ENCODE data around the gene RNF123. TPM values are rescaled to one million over a fixed set of nuclear protein-coding genes. Genes with fewer than 3 reads are reported as not detected.

RNF123 gene
- total RNA-seq, 3 donors from 2014 or later (not counting 1 experiment from before 2014, with no cell fraction given) = 48.5 to 58.7 (median 55.6) TPM

DNA sequence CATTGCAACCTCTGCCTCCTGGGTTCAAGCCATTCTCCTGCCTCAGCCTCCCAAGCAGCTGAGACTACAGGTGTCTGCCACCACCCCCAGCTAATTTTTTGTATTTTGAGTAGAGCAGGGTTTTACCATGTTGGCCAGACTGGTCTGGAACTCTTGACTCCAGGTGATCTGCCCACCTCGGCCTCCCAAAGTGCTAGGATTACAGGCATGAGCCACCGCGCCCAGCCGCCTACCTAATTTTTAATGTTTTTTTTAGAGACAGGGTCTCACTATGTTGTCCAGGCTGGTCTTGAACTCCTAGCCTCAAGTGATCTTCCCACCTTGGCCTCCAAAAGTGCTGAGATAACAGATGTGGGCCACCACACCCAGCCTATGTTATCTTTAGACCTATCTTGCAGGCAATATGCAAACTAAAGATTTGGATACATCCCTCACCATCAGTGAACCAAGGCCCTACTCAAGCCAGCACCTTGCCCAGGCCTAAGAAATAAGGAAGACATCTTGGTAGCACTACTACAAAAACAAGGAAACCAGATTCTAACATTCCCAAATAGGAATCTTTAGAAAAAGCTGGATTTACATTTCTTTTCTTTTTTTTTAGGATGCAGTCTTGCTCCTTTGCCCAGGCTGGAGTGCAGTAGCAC, 40.7 kb downstream of the RNF123 start:
- DNase-seq = no peak
- 99% methylated on average over 4 of the region's 4 CpGs for WGBS (ENCODE audit: insufficient coverage)
- Histone ChIP-seq H3K9me3 (ENCODE audit: control insufficient read depth, insufficient read depth, low read length) (no peaks in the 10 kb centered on the region), H3K27ac (ENCODE audit: low read length) (no peak overlapping the region), H3K4me1 (ENCODE audit: control insufficient read depth, insufficient read depth, low read length) (peaks cover 2% of the 10 kb centered on the region), H3K27me3 (ENCODE audit: control insufficient read depth, insufficient read depth, low read length) (no peaks in the 10 kb centered on the region), H3K36me3 (ENCODE audit: control insufficient read depth, insufficient read depth, low read length) (peaks cover 35% of the 10 kb centered on the region), H3K4me3 (ENCODE audit: low read length) (no peak overlapping the region)
- ATAC-seq = no peak
- Mint-ChIP-seq H3K9me3 (no peaks in the 10 kb centered on the region), H3K36me3 (peaks cover 15% of the 10 kb centered on the region), H3K4me3 (no peak overlapping the region), H3K27me3 (ENCODE audit: low read depth in 2 of 2) (no peaks in the 10 kb centered on the region), H3K27ac (no peak overlapping the region), H3K4me1 (no peaks in the 10 kb centered on the region)
- intact Hi-C loops (cut with micrococcal nuclease) = no loop called here
- TF ChIP-seq, protein P1, sequence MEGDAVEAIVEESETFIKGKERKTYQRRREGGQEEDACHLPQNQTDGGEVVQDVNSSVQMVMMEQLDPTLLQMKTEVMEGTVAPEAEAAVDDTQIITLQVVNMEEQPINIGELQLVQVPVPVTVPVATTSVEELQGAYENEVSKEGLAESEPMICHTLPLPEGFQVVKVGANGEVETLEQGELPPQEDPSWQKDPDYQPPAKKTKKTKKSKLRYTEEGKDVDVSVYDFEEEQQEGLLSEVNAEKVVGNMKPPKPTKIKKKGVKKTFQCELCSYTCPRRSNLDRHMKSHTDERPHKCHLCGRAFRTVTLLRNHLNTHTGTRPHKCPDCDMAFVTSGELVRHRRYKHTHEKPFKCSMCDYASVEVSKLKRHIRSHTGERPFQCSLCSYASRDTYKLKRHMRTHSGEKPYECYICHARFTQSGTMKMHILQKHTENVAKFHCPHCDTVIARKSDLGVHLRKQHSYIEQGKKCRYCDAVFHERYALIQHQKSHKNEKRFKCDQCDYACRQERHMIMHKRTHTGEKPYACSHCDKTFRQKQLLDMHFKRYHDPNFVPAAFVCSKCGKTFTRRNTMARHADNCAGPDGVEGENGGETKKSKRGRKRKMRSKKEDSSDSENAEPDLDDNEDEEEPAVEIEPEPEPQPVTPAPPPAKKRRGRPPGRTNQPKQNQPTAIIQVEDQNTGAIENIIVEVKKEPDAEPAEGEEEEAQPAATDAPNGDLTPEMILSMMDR (IDR thresholded peaks at IDR 0.05) = no peak

DNA sequence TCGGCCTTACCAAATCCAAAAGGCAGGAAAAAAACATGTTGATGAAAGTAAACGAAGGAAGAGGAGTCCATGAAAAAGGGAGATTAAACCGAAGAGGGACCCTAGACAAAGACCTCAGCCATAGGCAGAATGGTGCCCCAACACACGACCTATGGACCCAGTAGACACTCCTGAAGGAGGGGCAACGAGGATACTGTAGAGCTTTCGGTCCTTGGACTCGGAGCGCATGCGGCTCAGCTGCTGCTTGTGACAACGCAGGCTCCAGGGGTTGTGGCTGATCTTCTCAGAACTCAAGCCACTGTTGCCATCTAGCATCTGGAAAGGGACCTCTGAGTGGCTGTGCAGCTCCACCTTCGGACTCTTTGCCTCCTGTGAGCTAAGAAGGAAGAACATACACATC, 43.2 kb downstream of the RNF123 start:
- H3K27me3 ChIP-seq (ENCODE audit: control insufficient read depth, insufficient read depth, low read length) = no peaks in the 10 kb centered on the region
- 96% methylated on average over 10 of the region's 11 CpGs for WGBS (ENCODE audit: insufficient coverage)
- ATAC-seq (no peak), DNase-seq (no peak)
- peaks cover 0 to 5% of the 10 kb centered on the region in 2 donors for H3K4me1 Mint-ChIP-seq
- H3K9me3 Mint-ChIP-seq = no peaks in the 10 kb centered on the region
- intact Hi-C loops (cut with micrococcal nuclease) = no loop called here
- H3K27me3 Mint-ChIP-seq (ENCODE audit: low read depth in 2 of 2) = no peaks in the 10 kb centered on the region
- H3K9me3 ChIP-seq (ENCODE audit: control insufficient read depth, insufficient read depth, low read length) = no peaks in the 10 kb centered on the region
- H3K36me3 ChIP-seq (ENCODE audit: control insufficient read depth, insufficient read depth, low read length) = peaks cover 41% of the 10 kb centered on the region
- H3K4me3 ChIP-seq (ENCODE audit: low read length) = no peak overlapping the region
- H3K4me1 ChIP-seq (ENCODE audit: control insufficient read depth, insufficient read depth, low read length) = no peaks in the 10 kb centered on the region
- TF ChIP-seq, protein P1 (IDR thresholded peaks at IDR 0.05) = no peak
- H3K27ac ChIP-seq (ENCODE audit: low read length) = no peak overlapping the region
- no peak overlapping the region for H3K27ac Mint-ChIP-seq
- no peak overlapping the region for H3K4me3 Mint-ChIP-seq
- peaks cover 15% of the 10 kb centered on the region for H3K36me3 Mint-ChIP-seq

DNA sequence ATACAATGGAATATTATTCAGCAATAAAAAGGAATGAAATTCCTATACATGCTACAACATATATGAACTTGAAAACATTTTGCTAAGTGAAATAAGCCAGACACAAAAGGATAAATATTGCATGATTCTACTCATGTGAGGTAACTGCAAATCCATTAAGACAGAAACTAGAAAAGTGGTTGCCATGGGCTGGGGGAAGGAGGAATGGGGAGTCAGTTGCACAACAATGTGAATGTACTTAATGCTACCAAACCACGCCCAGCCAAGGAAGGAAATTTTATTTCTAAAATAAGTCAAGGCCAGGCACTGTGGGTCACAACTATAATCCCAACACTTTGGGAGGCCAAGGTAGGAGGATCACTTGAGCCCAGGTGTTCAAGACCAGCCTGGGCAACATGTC, 44.2 kb downstream of the RNF123 start:
- WGBS (ENCODE audit: insufficient coverage) = 92% methylated on average over 1 of the region's 1 CpG
- H3K36me3 ChIP-seq (ENCODE audit: control insufficient read depth, insufficient read depth, low read length) = peaks cover 44% of the 10 kb centered on the region

More for the DNA sequence above, 44.2 kb downstream of the RNF123 start:
- H3K9me3 ChIP-seq (ENCODE audit: control insufficient read depth, insufficient read depth, low read length) = no peaks in the 10 kb centered on the region
- H3K36me3 Mint-ChIP-seq = peaks cover 15% of the 10 kb centered on the region
- DNase-seq (no peak), ATAC-seq (no peak)
- H3K4me1 Mint-ChIP-seq = peaks cover 0 to 8% of the 10 kb centered on the region in 2 donors
- H3K27ac Mint-ChIP-seq = no peak overlapping the region
- H3K27ac ChIP-seq (ENCODE audit: low read length) = no peak overlapping the region
- TF ChIP-seq, protein P1 (IDR thresholded peaks at IDR 0.05) = no peak
- H3K27me3 ChIP-seq (ENCODE audit: control insufficient read depth, insufficient read depth, low read length) = no peaks in the 10 kb centered on the region
- H3K4me3 ChIP-seq (ENCODE audit: low read length) = no peak overlapping the region
- H3K27me3 Mint-ChIP-seq (ENCODE audit: low read depth in 2 of 2) = no peaks in the 10 kb centered on the region
- intact Hi-C loops (cut with micrococcal nuclease) = no loop called here
- H3K9me3 Mint-ChIP-seq = no peaks in the 10 kb centered on the region
- no peaks in the 10 kb centered on the region for H3K4me1 ChIP-seq (ENCODE audit: control insufficient read depth, insufficient read depth, low read length)
- no peak overlapping the region for H3K4me3 Mint-ChIP-seq
